Prostate gland (tissue), 2 donors: ENCODE results near the gene AUTS2.

ENCODE experiments used
- POLR2AphosphoS5 ChIP-seq: sonication (generic); formaldehyde crosslinking; IDR thresholded peaks from one replicate; pipeline ENCODE4 v1.6.1; 2017; ENCODE audit warnings: antibody characterized with exemption
- TF ChIP-seq, protein P1 (sequence below), 4 experiments: fragments of 200-600 bp in 2 of 4; fragments of 450-650 bp in 2 of 4; sonication (generic) in 2 of 4; IDR thresholded peaks; 1 replicate in 3 of 4; 2 replicates in 1 of 4; pipeline ENCODE4 v1.5.1; 2016 to 2019; ENCODE audit warnings: antibody characterized with exemption in 4 of 4, mild to moderate bottlenecking in 2 of 4, moderate library complexity in 2 of 4

- TF ChIP-seq, protein P1, sequence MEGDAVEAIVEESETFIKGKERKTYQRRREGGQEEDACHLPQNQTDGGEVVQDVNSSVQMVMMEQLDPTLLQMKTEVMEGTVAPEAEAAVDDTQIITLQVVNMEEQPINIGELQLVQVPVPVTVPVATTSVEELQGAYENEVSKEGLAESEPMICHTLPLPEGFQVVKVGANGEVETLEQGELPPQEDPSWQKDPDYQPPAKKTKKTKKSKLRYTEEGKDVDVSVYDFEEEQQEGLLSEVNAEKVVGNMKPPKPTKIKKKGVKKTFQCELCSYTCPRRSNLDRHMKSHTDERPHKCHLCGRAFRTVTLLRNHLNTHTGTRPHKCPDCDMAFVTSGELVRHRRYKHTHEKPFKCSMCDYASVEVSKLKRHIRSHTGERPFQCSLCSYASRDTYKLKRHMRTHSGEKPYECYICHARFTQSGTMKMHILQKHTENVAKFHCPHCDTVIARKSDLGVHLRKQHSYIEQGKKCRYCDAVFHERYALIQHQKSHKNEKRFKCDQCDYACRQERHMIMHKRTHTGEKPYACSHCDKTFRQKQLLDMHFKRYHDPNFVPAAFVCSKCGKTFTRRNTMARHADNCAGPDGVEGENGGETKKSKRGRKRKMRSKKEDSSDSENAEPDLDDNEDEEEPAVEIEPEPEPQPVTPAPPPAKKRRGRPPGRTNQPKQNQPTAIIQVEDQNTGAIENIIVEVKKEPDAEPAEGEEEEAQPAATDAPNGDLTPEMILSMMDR (IDR thresholded peaks at IDR 0.05): no peak
- TF ChIP-seq POLR2AphosphoS5: no peak
Observed at GRCh38 chr7:69795932-69796331, 197.7 kb downstream of the AUTS2 start.
